ENCODE data around the gene LRRC28. TPM values are rescaled to one million over a fixed set of nuclear protein-coding genes. Genes with fewer than 3 reads are reported as not detected.

Gene LRRC28
- total RNA-seq, 1 experiment from 2014 or later = 21.4 TPM

DNA sequence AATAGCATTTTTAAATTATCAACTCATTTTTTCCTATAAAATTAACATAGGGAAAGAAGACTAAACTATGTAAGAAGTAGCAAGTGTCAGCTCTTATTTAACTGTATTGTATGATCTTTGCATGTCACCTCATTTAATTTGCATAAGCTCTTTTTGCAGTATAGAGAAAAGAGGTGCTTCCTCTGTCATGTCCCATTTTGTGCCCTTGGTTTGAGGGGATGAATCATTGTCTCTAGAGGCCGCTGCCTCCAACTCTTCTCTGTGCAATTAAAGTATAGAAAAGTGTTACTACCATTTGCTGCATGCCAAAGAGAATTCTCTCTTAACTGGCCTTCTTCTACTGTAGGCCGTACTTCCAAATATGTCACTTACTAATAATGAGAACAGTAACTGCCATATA lies 93.4 kb downstream of the LRRC28 start:
- ChIA-PET RAD21 (ENCODE audit: low non-redundant PET in 1 of 2, low total read pairs in 2 of 2, uncharacterized antibody in 2 of 2, unreplicated experiment in 2 of 2) (no interaction called here), POLR2A (no interaction called here)
- no peaks in the 10 kb centered on the region for H3K27me3 ChIP-seq (ENCODE audit: insufficient read depth, low read length)

More for the DNA sequence above, 93.4 kb downstream of the LRRC28 start:
- H2AFZ ChIP-seq (ENCODE audit: low read depth, low read length, poor library complexity, severe bottlenecking) = no peak overlapping the region
- H3K9ac ChIP-seq (ENCODE audit: low read length) = no peak overlapping the region
- DNase-seq (ENCODE audit: low read depth, low spot score) (no peak), ATAC-seq (no peak)
- no peaks in the 10 kb centered on the region for H3K79me2 ChIP-seq (ENCODE audit: insufficient read depth, low read length)
- intact Hi-C loops (cut with micrococcal nuclease) = no loop called here
- no peaks in the 10 kb centered on the region for H3K9me3 ChIP-seq (ENCODE audit: control insufficient read depth in 1 of 2, insufficient read depth in 1 of 2, low read depth in 1 of 2, low read length in 2 of 2)
- H3K27ac ChIP-seq (ENCODE audit: low read depth, low read length) = no peak overlapping the region
- H4K20me1 ChIP-seq (ENCODE audit: insufficient read depth) = no peaks in the 10 kb centered on the region
- no peaks in the 10 kb centered on the region for H3K4me1 ChIP-seq (ENCODE audit: control insufficient read depth in 1 of 2, insufficient read depth in 2 of 2, low read length in 2 of 2)
- CTCF ChIA-PET = interaction anchor here (1.1 to 2.3 kb wide), 2 partner anchors 11 to 360 kb away, joined by 4 to 8 read pairs; no protein-coding TSS in a partner anchor
- no peak overlapping the region for H3K4me2 ChIP-seq (ENCODE audit: low read length)
- H3K4me3 ChIP-seq (replicated peaks in 1 of 2; ENCODE audit: low read depth in 1 of 2, low read length in 2 of 2) = no peak overlapping the region
- TF ChIP-seq JUND (IDR thresholded peaks at IDR 0.05) (no peak), EGR1 (IDR thresholded peaks at IDR 0.05; ENCODE audit: low read depth) (no peak), SIN3A (IDR thresholded peaks at IDR 0.05; ENCODE audit: low read depth) (no peak), ELF1 (IDR thresholded peaks at IDR 0.05; ENCODE audit: borderline replicate concordance, low read depth) (no peak), POLR2A (IDR thresholded peaks at IDR 0.05; ENCODE audit: borderline replicate concordance, extremely low read depth, insufficient read depth, insufficient read length) (no peak), POLR2AphosphoS5 (IDR thresholded peaks at IDR 0.05; ENCODE audit: low read depth, low read length) (no peak), YY1 (IDR thresholded peaks at IDR 0.05; ENCODE audit: extremely low read depth, insufficient replicate concordance, low read depth, low read length) (no peak), RAD21 (IDR thresholded peaks at IDR 0.05; ENCODE audit: low read depth) (no peak), SRF (IDR thresholded peaks at IDR 0.05; ENCODE audit: low read depth) (no peak), CBX3 (IDR thresholded peaks at IDR 0.05; ENCODE audit: low read depth) (no peak), SP1 (IDR thresholded peaks at IDR 0.05; ENCODE audit: low read depth) (no peak), EZH2 (IDR thresholded peaks at IDR 0.05) (no peak), TCF7L2 (IDR thresholded peaks at IDR 0.05; ENCODE audit: borderline replicate concordance, extremely low read depth, insufficient read depth, insufficient read length) (no peak), EZH2phosphoT487 (IDR thresholded peaks at IDR 0.05; ENCODE audit: borderline replicate concordance) (no peak)
- TF ChIP-seq, protein P1, sequence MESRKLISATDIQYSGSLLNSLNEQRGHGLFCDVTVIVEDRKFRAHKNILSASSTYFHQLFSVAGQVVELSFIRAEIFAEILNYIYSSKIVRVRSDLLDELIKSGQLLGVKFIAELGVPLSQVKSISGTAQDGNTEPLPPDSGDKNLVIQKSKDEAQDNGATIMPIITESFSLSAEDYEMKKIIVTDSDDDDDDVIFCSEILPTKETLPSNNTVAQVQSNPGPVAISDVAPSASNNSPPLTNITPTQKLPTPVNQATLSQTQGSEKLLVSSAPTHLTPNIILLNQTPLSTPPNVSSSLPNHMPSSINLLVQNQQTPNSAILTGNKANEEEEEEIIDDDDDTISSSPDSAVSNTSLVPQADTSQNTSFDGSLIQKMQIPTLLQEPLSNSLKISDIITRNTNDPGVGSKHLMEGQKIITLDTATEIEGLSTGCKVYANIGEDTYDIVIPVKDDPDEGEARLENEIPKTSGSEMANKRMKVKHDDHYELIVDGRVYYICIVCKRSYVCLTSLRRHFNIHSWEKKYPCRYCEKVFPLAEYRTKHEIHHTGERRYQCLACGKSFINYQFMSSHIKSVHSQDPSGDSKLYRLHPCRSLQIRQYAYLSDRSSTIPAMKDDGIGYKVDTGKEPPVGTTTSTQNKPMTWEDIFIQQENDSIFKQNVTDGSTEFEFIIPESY (IDR thresholded peaks at IDR 0.05; ENCODE audit: extremely low read depth, insufficient replicate concordance, low read length) = no peak
- TF ChIP-seq, protein P2, sequence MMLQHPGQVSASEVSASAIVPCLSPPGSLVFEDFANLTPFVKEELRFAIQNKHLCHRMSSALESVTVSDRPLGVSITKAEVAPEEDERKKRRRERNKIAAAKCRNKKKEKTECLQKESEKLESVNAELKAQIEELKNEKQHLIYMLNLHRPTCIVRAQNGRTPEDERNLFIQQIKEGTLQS (IDR thresholded peaks at IDR 0.05) = no peak
- TF ChIP-seq, protein P3, sequence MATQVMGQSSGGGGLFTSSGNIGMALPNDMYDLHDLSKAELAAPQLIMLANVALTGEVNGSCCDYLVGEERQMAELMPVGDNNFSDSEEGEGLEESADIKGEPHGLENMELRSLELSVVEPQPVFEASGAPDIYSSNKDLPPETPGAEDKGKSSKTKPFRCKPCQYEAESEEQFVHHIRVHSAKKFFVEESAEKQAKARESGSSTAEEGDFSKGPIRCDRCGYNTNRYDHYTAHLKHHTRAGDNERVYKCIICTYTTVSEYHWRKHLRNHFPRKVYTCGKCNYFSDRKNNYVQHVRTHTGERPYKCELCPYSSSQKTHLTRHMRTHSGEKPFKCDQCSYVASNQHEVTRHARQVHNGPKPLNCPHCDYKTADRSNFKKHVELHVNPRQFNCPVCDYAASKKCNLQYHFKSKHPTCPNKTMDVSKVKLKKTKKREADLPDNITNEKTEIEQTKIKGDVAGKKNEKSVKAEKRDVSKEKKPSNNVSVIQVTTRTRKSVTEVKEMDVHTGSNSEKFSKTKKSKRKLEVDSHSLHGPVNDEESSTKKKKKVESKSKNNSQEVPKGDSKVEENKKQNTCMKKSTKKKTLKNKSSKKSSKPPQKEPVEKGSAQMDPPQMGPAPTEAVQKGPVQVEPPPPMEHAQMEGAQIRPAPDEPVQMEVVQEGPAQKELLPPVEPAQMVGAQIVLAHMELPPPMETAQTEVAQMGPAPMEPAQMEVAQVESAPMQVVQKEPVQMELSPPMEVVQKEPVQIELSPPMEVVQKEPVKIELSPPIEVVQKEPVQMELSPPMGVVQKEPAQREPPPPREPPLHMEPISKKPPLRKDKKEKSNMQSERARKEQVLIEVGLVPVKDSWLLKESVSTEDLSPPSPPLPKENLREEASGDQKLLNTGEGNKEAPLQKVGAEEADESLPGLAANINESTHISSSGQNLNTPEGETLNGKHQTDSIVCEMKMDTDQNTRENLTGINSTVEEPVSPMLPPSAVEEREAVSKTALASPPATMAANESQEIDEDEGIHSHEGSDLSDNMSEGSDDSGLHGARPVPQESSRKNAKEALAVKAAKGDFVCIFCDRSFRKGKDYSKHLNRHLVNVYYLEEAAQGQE (IDR thresholded peaks at IDR 0.05; ENCODE audit: low read depth) = no peak
- TF ChIP-seq, protein P4, sequence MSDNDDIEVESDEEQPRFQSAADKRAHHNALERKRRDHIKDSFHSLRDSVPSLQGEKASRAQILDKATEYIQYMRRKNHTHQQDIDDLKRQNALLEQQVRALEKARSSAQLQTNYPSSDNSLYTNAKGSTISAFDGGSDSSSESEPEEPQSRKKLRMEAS (IDR thresholded peaks at IDR 0.05) = no peak
- TF ChIP-seq, protein P5, sequence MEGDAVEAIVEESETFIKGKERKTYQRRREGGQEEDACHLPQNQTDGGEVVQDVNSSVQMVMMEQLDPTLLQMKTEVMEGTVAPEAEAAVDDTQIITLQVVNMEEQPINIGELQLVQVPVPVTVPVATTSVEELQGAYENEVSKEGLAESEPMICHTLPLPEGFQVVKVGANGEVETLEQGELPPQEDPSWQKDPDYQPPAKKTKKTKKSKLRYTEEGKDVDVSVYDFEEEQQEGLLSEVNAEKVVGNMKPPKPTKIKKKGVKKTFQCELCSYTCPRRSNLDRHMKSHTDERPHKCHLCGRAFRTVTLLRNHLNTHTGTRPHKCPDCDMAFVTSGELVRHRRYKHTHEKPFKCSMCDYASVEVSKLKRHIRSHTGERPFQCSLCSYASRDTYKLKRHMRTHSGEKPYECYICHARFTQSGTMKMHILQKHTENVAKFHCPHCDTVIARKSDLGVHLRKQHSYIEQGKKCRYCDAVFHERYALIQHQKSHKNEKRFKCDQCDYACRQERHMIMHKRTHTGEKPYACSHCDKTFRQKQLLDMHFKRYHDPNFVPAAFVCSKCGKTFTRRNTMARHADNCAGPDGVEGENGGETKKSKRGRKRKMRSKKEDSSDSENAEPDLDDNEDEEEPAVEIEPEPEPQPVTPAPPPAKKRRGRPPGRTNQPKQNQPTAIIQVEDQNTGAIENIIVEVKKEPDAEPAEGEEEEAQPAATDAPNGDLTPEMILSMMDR (IDR thresholded peaks at IDR 0.05 in 2 of 3, conservative IDR thresholded peaks at IDR 0.05 in 1 of 3; ENCODE audit: borderline replicate concordance in 1 of 3, insufficient read depth in 1 of 3, low read depth in 2 of 3, low read length in 2 of 3) = no peak
- H3K9me2 ChIP-seq (ENCODE audit: insufficient read depth) = no peaks in the 10 kb centered on the region
- no peaks in the 10 kb centered on the region for H3K36me3 ChIP-seq (ENCODE audit: control insufficient read depth in 1 of 2, insufficient read depth in 2 of 2, low read length in 2 of 2)
- no TSS peak for BruUV-seq (replicated peaks)

Data from HCT116 (cell line).